Neural cell (in vitro differentiated cells): ENCODE data around the gene SPAG16. TPM values are rescaled to one million over a fixed set of nuclear protein-coding genes. Genes with fewer than 3 reads are reported as not detected.

Experiments
- H2AFZ ChIP-seq: fragments of 200-600, 300-800 bp; sonication (generic), shearing (Covaris generic); 2 replicates; pipeline ENCODE4 v1.6.0; 2014; ENCODE audit warnings: low read depth, mild to moderate bottlenecking, antibody characterized with exemption, low read length, moderate library complexity
- H3F3A ChIP-seq: fragments of 200-600 bp; shearing (Covaris generic); 2 replicates; pipeline ENCODE4 v1.6.1; 2016; ENCODE audit warnings: mild to moderate bottlenecking, moderate library complexity, mixed read lengths, antibody characterized with exemption, low read length; ENCODE audit not compliant: insufficient read depth, poor library complexity, severe bottlenecking
- H3K27ac ChIP-seq: fragments of 200-600, 300-800 bp; sonication (generic), shearing (Covaris generic); 2 replicates; pipeline ENCODE4 v1.5.1; 2014; ENCODE audit warnings: mild to moderate bottlenecking, low read length, moderate library complexity
- H3K27me3 ChIP-seq: fragments of 300-800, 200-600 bp; sonication (generic), shearing (Covaris generic); 2 replicates; pipeline ENCODE4 v1.6.0; 2014; ENCODE audit warnings: mild to moderate bottlenecking, low read depth, low read length, moderate library complexity; ENCODE audit not compliant: insufficient read depth
- H3K36me3 ChIP-seq: fragments of 300-800, 200-600 bp; sonication (generic), shearing (Covaris generic); 2 replicates; pipeline ENCODE4 v1.5.1; 2014; ENCODE audit warnings: mild to moderate bottlenecking, antibody characterized with exemption, low read length, moderate library complexity; ENCODE audit not compliant: insufficient read depth
- H3K4me2 ChIP-seq: fragments of 300-800, 200-600 bp; sonication (generic), shearing (Covaris generic); 2 replicates; pipeline ENCODE4 v1.6.0; 2014; ENCODE audit warnings: mild to moderate bottlenecking, low read length
- H3K4me3 ChIP-seq: fragments of 300-800, 200-600 bp; sonication (generic), shearing (Covaris generic); 2 replicates; pipeline ENCODE4 v1.5.1; 2014; ENCODE audit warnings: mild to moderate bottlenecking, low read length, moderate library complexity
- H3K79me2 ChIP-seq: fragments of 200-600 bp; shearing (Covaris generic); replicated peaks from 2 replicates; pipeline ENCODE4 v1.6.0; 2014; ENCODE audit warnings: mild to moderate bottlenecking, low read length, moderate library complexity; ENCODE audit not compliant: insufficient read depth
- H3K9ac ChIP-seq: fragments of 300-800, 200-600 bp; sonication (generic), shearing (Covaris generic); 2 replicates; pipeline ENCODE4 v1.6.1; 2016; ENCODE audit warnings: mild to moderate bottlenecking, low read length, mixed read lengths
- H3K9me2 ChIP-seq: fragments of 200-600 bp; shearing (Covaris generic); 2 replicates; pipeline ENCODE4 v1.6.1; 2016; ENCODE audit warnings: mild to moderate bottlenecking, low read length, mixed read lengths; ENCODE audit not compliant: insufficient read depth
- H3K9me3 ChIP-seq: fragments of 200-600, 300-800 bp; sonication (generic), shearing (Covaris generic); 2 replicates; pipeline ENCODE4 v1.6.1; 2016; ENCODE audit warnings: mild to moderate bottlenecking, mixed run types, low read length, moderate library complexity, mixed read lengths
- H4K20me1 ChIP-seq: fragments of 200-600 bp; shearing (Covaris generic); 2 replicates; pipeline ENCODE4 v1.6.1; 2016; ENCODE audit warnings: mild to moderate bottlenecking, mixed run types; ENCODE audit not compliant: insufficient read depth
- EP300 ChIP-seq: fragments of 450-650 bp; conservative IDR thresholded peaks from 2 replicates; pipeline ENCODE4 v1.6.1; 2014; ENCODE audit warnings: antibody characterized with exemption, mild to moderate bottlenecking, moderate library complexity; ENCODE audit not compliant: poor library complexity, severe bottlenecking
- EZH2 ChIP-seq: fragments of 200-600, 300-800 bp; shearing (Covaris generic), sonication (generic); IDR thresholded peaks from 2 replicates; pipeline ENCODE4 v1.6.1; 2014; ENCODE audit warnings: antibody characterized with exemption, low read length, borderline replicate concordance, mild to moderate bottlenecking; ENCODE audit not compliant: insufficient read depth, poor library complexity, severe bottlenecking
- MXI1 ChIP-seq: fragments of 450-650 bp; conservative IDR thresholded peaks from 2 replicates; pipeline ENCODE4 v1.6.1; 2014; ENCODE audit warnings: antibody characterized with exemption, mild to moderate bottlenecking; ENCODE audit not compliant: poor library complexity, severe bottlenecking
- POLR2AphosphoS5 ChIP-seq: IDR thresholded peaks from 2 replicates; pipeline ENCODE4 v1.6.1; 2012
- RAD21 ChIP-seq: fragments of 450-650 bp; conservative IDR thresholded peaks from 2 replicates; pipeline ENCODE4 v1.6.1; 2014; ENCODE audit warnings: antibody characterized with exemption, mild to moderate bottlenecking, moderate library complexity
- SMC3 ChIP-seq: fragments of 450-650 bp; conservative IDR thresholded peaks from 2 replicates; pipeline ENCODE4 v1.6.1; 2014; ENCODE audit warnings: antibody characterized with exemption, mild to moderate bottlenecking, moderate library complexity; ENCODE audit not compliant: poor library complexity
- TAF1 ChIP-seq: IDR thresholded peaks from 2 replicates; pipeline ENCODE4 v1.6.1; 2012; ENCODE audit warnings: low read depth
- polyA plus RNA-seq: library from polyadenylated mRNA; depleted of rRNA; stranded (reverse); fragments of >200 nt; gene quantifications from 2 replicates; pipeline ENCODE4 v1.2.3, GENCODE V29; 2014
- TF ChIP-seq, protein P1 (sequence below): fragments of 450-650 bp; IDR thresholded peaks from 2 replicates; pipeline ENCODE4 v1.5.1; 2014; ENCODE audit warnings: antibody characterized with exemption, mild to moderate bottlenecking, moderate library complexity; ENCODE audit not compliant: poor library complexity, severe bottlenecking
- TF ChIP-seq, protein P2 (sequence below): IDR thresholded peaks from 2 replicates; pipeline ENCODE4 v1.6.1; 2012; ENCODE audit warnings: borderline replicate concordance

SPAG16 gene
- polyA plus RNA-seq, 1 donor from 2014 or later = 75.4 TPM

DNA sequence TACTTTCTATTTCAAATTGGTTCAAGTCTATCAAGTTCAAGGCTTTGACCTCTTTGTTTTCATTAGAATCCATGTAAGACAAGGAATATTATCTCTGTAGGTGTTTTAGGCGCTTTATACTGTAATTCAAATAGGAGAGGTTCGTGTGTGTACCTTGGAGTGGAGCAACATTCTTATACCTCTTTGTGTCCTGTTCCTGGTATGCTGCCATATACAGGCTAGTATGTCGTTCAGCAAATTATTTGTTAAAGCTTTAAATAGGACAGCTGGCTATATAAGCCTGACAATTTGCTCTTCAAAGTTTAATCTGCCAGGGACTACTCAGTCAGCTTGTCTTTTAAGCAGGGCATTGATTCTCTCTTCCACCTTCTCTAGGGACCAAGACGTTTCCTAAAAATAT lies 31.1 kb upstream of the SPAG16 start (continued):
- TF ChIP-seq RAD21 = no peak

DNA sequence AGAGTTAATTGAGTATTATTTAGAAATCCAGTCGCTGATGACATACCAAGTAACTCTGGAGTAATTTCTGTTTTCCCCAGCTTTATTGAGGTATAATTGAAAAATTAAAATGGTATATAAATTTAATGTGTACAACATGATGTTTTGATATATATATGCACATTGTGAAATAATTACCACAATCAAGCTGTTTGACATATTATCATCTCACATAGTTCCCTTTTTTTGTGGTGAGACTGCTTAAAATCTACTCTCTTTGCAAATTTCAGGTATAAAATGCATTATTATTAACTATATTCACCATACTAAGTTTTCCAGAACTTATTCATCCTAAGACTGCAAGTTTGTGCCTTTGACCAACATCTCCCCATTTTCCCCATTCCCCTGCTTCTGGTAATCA lies 25.0 kb upstream of the SPAG16 start:
- Histone ChIP-seq H3K36me3 (no peaks in the 10 kb centered on the region), H3K79me2 (no peaks in the 10 kb centered on the region), H3K9ac (no peak overlapping the region), H3K27ac (no peak overlapping the region), H3F3A (no peaks in the 10 kb centered on the region), H2AFZ (no peak overlapping the region), H3K9me3 (no peaks in the 10 kb centered on the region), H3K27me3 (no peaks in the 10 kb centered on the region), H4K20me1 (no peaks in the 10 kb centered on the region), H3K4me2 (no peak overlapping the region), H3K4me3 (no peak overlapping the region), H3K9me2 (no peaks in the 10 kb centered on the region)
- TF ChIP-seq EZH2 (no peak), POLR2AphosphoS5 (no peak), EP300 (no peak), MXI1 (no peak), RAD21 (no peak), TAF1 (no peak), SMC3 (no peak)
- TF ChIP-seq, protein P1, sequence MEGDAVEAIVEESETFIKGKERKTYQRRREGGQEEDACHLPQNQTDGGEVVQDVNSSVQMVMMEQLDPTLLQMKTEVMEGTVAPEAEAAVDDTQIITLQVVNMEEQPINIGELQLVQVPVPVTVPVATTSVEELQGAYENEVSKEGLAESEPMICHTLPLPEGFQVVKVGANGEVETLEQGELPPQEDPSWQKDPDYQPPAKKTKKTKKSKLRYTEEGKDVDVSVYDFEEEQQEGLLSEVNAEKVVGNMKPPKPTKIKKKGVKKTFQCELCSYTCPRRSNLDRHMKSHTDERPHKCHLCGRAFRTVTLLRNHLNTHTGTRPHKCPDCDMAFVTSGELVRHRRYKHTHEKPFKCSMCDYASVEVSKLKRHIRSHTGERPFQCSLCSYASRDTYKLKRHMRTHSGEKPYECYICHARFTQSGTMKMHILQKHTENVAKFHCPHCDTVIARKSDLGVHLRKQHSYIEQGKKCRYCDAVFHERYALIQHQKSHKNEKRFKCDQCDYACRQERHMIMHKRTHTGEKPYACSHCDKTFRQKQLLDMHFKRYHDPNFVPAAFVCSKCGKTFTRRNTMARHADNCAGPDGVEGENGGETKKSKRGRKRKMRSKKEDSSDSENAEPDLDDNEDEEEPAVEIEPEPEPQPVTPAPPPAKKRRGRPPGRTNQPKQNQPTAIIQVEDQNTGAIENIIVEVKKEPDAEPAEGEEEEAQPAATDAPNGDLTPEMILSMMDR = no peak
- TF ChIP-seq, protein P2, sequence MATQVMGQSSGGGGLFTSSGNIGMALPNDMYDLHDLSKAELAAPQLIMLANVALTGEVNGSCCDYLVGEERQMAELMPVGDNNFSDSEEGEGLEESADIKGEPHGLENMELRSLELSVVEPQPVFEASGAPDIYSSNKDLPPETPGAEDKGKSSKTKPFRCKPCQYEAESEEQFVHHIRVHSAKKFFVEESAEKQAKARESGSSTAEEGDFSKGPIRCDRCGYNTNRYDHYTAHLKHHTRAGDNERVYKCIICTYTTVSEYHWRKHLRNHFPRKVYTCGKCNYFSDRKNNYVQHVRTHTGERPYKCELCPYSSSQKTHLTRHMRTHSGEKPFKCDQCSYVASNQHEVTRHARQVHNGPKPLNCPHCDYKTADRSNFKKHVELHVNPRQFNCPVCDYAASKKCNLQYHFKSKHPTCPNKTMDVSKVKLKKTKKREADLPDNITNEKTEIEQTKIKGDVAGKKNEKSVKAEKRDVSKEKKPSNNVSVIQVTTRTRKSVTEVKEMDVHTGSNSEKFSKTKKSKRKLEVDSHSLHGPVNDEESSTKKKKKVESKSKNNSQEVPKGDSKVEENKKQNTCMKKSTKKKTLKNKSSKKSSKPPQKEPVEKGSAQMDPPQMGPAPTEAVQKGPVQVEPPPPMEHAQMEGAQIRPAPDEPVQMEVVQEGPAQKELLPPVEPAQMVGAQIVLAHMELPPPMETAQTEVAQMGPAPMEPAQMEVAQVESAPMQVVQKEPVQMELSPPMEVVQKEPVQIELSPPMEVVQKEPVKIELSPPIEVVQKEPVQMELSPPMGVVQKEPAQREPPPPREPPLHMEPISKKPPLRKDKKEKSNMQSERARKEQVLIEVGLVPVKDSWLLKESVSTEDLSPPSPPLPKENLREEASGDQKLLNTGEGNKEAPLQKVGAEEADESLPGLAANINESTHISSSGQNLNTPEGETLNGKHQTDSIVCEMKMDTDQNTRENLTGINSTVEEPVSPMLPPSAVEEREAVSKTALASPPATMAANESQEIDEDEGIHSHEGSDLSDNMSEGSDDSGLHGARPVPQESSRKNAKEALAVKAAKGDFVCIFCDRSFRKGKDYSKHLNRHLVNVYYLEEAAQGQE = no peak

DNA sequence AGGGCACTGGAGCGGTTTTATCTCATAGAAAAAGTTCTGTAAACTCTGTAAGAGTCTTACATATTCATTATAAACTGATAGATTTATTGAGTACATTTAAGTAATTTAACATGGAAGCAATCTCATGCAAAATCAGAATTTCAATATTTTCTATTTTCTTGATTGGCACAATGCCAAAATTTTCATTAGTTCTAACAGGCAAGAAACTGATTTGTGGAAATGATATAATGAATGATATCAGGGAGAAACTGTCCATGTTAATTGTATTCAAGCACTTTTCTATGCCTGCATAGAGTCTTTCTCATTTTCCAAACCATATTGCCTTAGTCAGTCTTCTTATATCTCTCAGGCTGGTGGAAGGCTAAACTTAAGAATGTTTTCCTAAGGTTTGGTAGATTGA lies 23.0 kb upstream of the SPAG16 start:
- H3K27me3 ChIP-seq = no peaks in the 10 kb centered on the region
- no peaks in the 10 kb centered on the region for H3K9me3 ChIP-seq
- no peak overlapping the region for H3K27ac ChIP-seq
- no peaks in the 10 kb centered on the region for H4K20me1 ChIP-seq
- no peaks in the 10 kb centered on the region for H3F3A ChIP-seq
- H3K4me2 ChIP-seq = no peak overlapping the region
- H3K9me2 ChIP-seq = no peaks in the 10 kb centered on the region
- no peak overlapping the region for H2AFZ ChIP-seq
- TF ChIP-seq SMC3 (no peak), POLR2AphosphoS5 (no peak), RAD21 (no peak), EZH2 (no peak), EP300 (no peak), MXI1 (no peak), TAF1 (no peak)
- TF ChIP-seq, protein P2 = no peak
- TF ChIP-seq, protein P1 = no peak
- no peaks in the 10 kb centered on the region for H3K79me2 ChIP-seq
- no peak overlapping the region for H3K4me3 ChIP-seq
- no peaks in the 10 kb centered on the region for H3K36me3 ChIP-seq
- H3K9ac ChIP-seq = no peak overlapping the region
